ENCODE measurements around the gene RFNG.

Gene RFNG

DNA sequence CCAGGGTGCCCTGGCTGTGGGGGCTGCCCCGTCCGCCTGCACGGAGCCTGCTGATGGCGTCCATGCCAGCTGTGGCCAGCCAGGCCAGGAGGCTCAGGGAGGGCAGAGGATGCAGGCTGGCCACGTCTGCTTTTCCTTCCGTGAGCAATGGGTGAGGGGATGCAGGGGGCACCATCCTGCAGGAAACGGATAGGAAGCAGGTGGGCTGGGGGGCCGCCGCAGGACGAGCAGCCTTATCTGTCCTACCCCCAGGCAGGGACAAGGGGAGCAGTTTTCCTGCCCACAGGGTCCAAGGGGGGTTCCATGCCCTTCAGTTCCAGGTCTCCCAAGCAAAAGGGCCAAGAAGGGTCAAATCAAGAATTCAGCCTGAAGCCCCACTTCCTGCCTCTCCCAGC lies 7.2 kb upstream of the RFNG start:
- no peak overlapping the region for H3K4me2 ChIP-seq (ENCODE audit: low read length)
- H3K79me2 ChIP-seq (ENCODE audit: control insufficient read depth, insufficient read depth, low read length), result no peaks in the 10 kb centered on the region
- no peaks in the 10 kb centered on the region for H3K27me3 ChIP-seq (ENCODE audit: insufficient read depth, low read length, poor library complexity)
- no peak overlapping the region for H3K9ac ChIP-seq (ENCODE audit: low read length)
- no peak overlapping the region for H4K5ac ChIP-seq (ENCODE audit: low read length)
- no peak overlapping the region for H2BK120ac ChIP-seq (ENCODE audit: low read depth, low read length)
- no peak overlapping the region for H4K8ac ChIP-seq (ENCODE audit: low read depth, low read length)
- WGBS (ENCODE audit: extremely low coverage, insufficient coverage, low lambda C conversion rate), result no CpG with 5 or more reads among the region's 10 CpGs
- no peak overlapping the region for H2AK5ac ChIP-seq (ENCODE audit: low read length)
- no peak overlapping the region for H3K18ac ChIP-seq (ENCODE audit: low read length)
- H3K79me1 ChIP-seq (ENCODE audit: low read length), result no peaks in the 10 kb centered on the region
- no peak overlapping the region for H3K4ac ChIP-seq (ENCODE audit: low read depth, low read length)
- no peak overlapping the region for H2BK15ac ChIP-seq (replicated peaks; ENCODE audit: low read depth)
- H2BK5ac ChIP-seq (ENCODE audit: low read length), result no peak overlapping the region
- no peak overlapping the region for H3K27ac ChIP-seq (ENCODE audit: low read depth, low read length)
- H3K4me1 ChIP-seq (ENCODE audit: control insufficient read depth, low read depth, low read length), result no peaks in the 10 kb centered on the region
- no peak for DNase-seq
- H3K4me3 ChIP-seq (ENCODE audit: low read length), result no peak overlapping the region
- H3K23ac ChIP-seq (ENCODE audit: low read length), result no peak overlapping the region
- H3K36me3 ChIP-seq (ENCODE audit: control insufficient read depth, insufficient read depth, low read length), result peaks cover 9% of the 10 kb centered on the region
- H3K56ac ChIP-seq (ENCODE audit: low read length), result no peak overlapping the region

DNA sequence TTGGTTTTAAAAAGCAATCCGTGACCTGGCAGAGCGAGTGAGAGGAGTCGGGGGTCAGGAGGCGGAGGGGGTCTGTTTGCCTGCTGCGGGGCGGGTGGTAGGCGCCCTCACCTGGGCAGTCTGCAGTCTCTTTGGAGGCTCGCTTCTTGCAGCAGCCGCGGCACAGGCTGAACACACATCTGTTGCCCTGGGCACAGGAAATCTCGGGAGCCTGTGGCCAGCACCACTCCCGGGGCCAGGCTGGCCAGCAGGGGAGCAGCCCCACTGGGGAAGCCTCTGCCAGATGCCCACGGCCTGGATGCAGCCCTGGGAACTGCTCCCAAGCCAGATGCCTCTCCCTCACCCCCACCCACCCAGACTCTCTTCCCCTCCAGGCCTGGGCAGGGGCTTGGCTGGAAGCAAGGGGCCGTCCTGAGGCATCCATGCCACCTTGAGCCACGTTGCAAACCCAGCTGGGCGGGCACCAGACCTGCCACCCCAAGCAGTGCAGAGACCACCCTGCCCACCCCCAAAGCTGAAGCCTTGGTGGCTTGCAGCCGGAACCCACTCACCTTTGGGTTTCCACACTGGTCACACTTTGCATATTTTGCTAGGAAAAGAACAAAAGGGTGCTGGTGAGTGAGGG lies 6.7 kb upstream of the RFNG start:
- no peak overlapping the region for H2BK120ac ChIP-seq (ENCODE audit: low read depth, low read length)
- no peak overlapping the region for H3K56ac ChIP-seq (ENCODE audit: low read length)
- no peaks in the 10 kb centered on the region for H3K79me1 ChIP-seq (ENCODE audit: low read length)
- no peak overlapping the region for H4K5ac ChIP-seq (ENCODE audit: low read length)
- no peak overlapping the region for H3K27ac ChIP-seq (ENCODE audit: low read depth, low read length)
- H2AK5ac ChIP-seq (ENCODE audit: low read length), result no peak overlapping the region
- H2BK5ac ChIP-seq (ENCODE audit: low read length), result no peak overlapping the region
- no peak for DNase-seq
- H3K4me1 ChIP-seq (ENCODE audit: control insufficient read depth, low read depth, low read length), result no peaks in the 10 kb centered on the region
- no peak overlapping the region for H3K4me3 ChIP-seq (ENCODE audit: low read length)
- no CpG with 5 or more reads among the region's 17 CpGs for WGBS (ENCODE audit: extremely low coverage, insufficient coverage, low lambda C conversion rate)
- H3K18ac ChIP-seq (ENCODE audit: low read length), result no peak overlapping the region
- H3K4me2 ChIP-seq (ENCODE audit: low read length), result no peak overlapping the region
- H3K23ac ChIP-seq (ENCODE audit: low read length), result no peak overlapping the region
- H3K36me3 ChIP-seq (ENCODE audit: control insufficient read depth, insufficient read depth, low read length), result peaks cover 9% of the 10 kb centered on the region
- no peak overlapping the region for H2BK15ac ChIP-seq (replicated peaks; ENCODE audit: low read depth)
- H3K9ac ChIP-seq (ENCODE audit: low read length), result no peak overlapping the region
- no peaks in the 10 kb centered on the region for H3K27me3 ChIP-seq (ENCODE audit: insufficient read depth, low read length, poor library complexity)
- H3K4ac ChIP-seq (ENCODE audit: low read depth, low read length), result no peak overlapping the region
- no peak overlapping the region for H4K8ac ChIP-seq (ENCODE audit: low read depth, low read length)
- no peaks in the 10 kb centered on the region for H3K79me2 ChIP-seq (ENCODE audit: control insufficient read depth, insufficient read depth, low read length)

DNA sequence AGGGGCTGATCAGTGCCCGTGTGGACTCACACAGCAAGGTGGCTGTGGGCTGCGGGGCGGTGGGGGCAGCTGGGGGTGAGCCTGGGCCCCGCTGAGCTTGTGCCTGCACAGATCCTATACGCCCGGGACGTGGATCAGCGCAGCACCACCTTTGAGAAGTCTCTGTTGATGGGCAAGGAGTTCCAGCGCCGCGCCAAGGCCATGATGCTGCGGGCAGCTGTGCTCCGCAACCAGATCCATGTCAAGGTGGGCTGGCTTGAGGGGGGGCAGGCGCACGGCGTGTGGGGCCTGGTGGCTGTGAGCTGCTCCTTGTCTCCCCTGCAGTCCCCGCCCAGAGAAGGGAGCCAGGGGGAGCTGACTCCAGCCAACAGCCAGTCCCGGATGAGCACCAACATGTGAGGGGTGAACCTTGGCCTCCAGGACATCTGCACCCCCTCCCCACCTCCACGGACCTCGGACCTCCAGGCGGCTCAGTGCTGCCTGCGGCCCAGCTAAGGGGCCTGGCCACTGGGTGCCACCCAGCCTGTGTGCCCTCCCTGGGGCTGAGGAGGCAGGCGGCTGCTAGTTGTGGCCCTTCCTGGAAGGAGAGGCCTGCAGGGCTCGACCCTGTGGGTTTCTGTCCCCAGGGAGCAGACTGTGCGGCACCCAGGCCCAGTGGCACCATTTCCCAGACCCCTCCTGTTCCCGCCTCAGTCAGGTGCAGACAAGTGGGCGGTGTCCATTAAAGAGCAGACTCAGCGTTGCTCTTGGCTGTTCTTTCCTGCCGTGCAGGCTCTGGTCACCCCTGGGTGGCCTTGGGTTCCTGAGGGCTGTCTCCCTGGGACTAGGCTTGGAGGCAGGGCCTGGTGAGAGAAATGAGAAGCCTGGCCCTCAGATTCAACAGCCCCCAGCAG lies 5.4 kb upstream of the RFNG start:
- no peak overlapping the region for H4K5ac ChIP-seq (ENCODE audit: low read length)
- no peaks in the 10 kb centered on the region for H3K4me1 ChIP-seq (ENCODE audit: control insufficient read depth, low read depth, low read length)
- H4K8ac ChIP-seq (ENCODE audit: low read depth, low read length), result no peak overlapping the region
- H3K79me1 ChIP-seq (ENCODE audit: low read length), result peaks cover 3% of the 10 kb centered on the region
- H3K9ac ChIP-seq (ENCODE audit: low read length), result no peak overlapping the region
- H2BK120ac ChIP-seq (ENCODE audit: low read depth, low read length), result no peak overlapping the region
- H3K4ac ChIP-seq (ENCODE audit: low read depth, low read length), result no peak overlapping the region
- no CpG with 5 or more reads among the region's 29 CpGs for WGBS (ENCODE audit: extremely low coverage, insufficient coverage, low lambda C conversion rate)
- H3K56ac ChIP-seq (ENCODE audit: low read length), result no peak overlapping the region
- H3K4me3 ChIP-seq (ENCODE audit: low read length), result no peak overlapping the region
- no peak for DNase-seq
- no peak overlapping the region for H3K4me2 ChIP-seq (ENCODE audit: low read length)
- H3K27me3 ChIP-seq (ENCODE audit: insufficient read depth, low read length, poor library complexity), result no peaks in the 10 kb centered on the region
- peaks cover 8% of the 10 kb centered on the region for H3K36me3 ChIP-seq (ENCODE audit: control insufficient read depth, insufficient read depth, low read length)
- H2BK5ac ChIP-seq (ENCODE audit: low read length), result no peak overlapping the region
- no peak overlapping the region for H2BK15ac ChIP-seq (replicated peaks; ENCODE audit: low read depth)
- no peak overlapping the region for H3K18ac ChIP-seq (ENCODE audit: low read length)
- no peak overlapping the region for H2AK5ac ChIP-seq (ENCODE audit: low read length)
- H3K79me2 ChIP-seq (ENCODE audit: control insufficient read depth, insufficient read depth, low read length), result peaks cover 7% of the 10 kb centered on the region
- H3K27ac ChIP-seq (ENCODE audit: low read depth, low read length), result no peak overlapping the region
- H3K23ac ChIP-seq (ENCODE audit: low read length), result no peak overlapping the region

DNA sequence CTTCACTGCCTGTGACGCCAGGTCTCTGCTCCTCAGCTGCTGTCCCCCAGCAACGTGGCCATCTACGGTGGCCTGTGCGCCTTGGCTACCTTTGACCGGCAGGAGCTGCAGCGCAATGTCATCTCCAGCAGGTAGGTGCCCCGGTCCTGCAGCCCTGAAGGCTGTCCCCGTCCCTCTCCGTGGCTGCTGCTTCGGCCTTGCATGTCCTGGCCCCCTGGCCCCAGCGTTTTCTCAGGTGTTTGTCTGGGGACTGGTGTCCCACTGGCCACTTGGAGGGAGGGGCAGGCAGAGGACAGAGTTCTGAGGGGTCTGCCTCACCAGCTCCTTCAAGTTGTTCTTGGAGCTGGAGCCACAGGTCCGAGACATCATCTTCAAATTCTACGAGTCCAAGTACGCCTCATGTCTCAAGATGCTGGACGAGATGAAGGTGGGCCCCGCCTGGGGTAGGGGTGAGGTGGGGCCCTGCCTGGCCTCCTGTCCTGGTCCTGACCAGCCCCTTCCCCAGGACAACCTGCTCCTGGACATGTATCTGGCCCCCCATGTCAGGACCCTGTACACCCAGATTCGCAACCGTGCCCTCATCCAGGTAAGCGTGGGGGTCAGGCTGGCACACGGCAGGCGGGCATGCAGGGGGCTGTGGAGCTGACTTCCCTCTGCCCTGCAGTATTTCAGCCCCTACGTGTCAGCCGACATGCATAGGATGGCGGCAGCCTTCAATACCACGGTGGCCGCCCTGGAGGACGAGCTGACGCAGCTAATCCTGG lies 4.5 kb upstream of the RFNG start:
- no peak overlapping the region for H3K18ac ChIP-seq (ENCODE audit: low read length)
- H3K79me1 ChIP-seq (ENCODE audit: low read length), result peaks cover 3% of the 10 kb centered on the region
- no peak overlapping the region for H3K27ac ChIP-seq (ENCODE audit: low read depth, low read length)
- no peak for DNase-seq
- no peak overlapping the region for H4K8ac ChIP-seq (ENCODE audit: low read depth, low read length)
- no peak overlapping the region for H2AK5ac ChIP-seq (ENCODE audit: low read length)
- H3K4me1 ChIP-seq (ENCODE audit: control insufficient read depth, low read depth, low read length), result no peaks in the 10 kb centered on the region
- no peak overlapping the region for H2BK15ac ChIP-seq (replicated peaks; ENCODE audit: low read depth)
- no CpG with 5 or more reads among the region's 28 CpGs for WGBS (ENCODE audit: extremely low coverage, insufficient coverage, low lambda C conversion rate)
- no peak overlapping the region for H3K9ac ChIP-seq (ENCODE audit: low read length)
- no peak overlapping the region for H2BK5ac ChIP-seq (ENCODE audit: low read length)
- no peak overlapping the region for H3K56ac ChIP-seq (ENCODE audit: low read length)
- H3K23ac ChIP-seq (ENCODE audit: low read length), result no peak overlapping the region
- H3K4ac ChIP-seq (ENCODE audit: low read depth, low read length), result no peak overlapping the region
- H3K27me3 ChIP-seq (ENCODE audit: insufficient read depth, low read length, poor library complexity), result no peaks in the 10 kb centered on the region
- no peak overlapping the region for H4K5ac ChIP-seq (ENCODE audit: low read length)
- no peak overlapping the region for H2BK120ac ChIP-seq (ENCODE audit: low read depth, low read length)
- peaks cover 7% of the 10 kb centered on the region for H3K79me2 ChIP-seq (ENCODE audit: control insufficient read depth, insufficient read depth, low read length)
- H3K36me3 ChIP-seq (ENCODE audit: control insufficient read depth, insufficient read depth, low read length), result peaks cover 8% of the 10 kb centered on the region
- no peak overlapping the region for H3K4me2 ChIP-seq (ENCODE audit: low read length)
- H3K4me3 ChIP-seq (ENCODE audit: low read length), result no peak overlapping the region

DNA sequence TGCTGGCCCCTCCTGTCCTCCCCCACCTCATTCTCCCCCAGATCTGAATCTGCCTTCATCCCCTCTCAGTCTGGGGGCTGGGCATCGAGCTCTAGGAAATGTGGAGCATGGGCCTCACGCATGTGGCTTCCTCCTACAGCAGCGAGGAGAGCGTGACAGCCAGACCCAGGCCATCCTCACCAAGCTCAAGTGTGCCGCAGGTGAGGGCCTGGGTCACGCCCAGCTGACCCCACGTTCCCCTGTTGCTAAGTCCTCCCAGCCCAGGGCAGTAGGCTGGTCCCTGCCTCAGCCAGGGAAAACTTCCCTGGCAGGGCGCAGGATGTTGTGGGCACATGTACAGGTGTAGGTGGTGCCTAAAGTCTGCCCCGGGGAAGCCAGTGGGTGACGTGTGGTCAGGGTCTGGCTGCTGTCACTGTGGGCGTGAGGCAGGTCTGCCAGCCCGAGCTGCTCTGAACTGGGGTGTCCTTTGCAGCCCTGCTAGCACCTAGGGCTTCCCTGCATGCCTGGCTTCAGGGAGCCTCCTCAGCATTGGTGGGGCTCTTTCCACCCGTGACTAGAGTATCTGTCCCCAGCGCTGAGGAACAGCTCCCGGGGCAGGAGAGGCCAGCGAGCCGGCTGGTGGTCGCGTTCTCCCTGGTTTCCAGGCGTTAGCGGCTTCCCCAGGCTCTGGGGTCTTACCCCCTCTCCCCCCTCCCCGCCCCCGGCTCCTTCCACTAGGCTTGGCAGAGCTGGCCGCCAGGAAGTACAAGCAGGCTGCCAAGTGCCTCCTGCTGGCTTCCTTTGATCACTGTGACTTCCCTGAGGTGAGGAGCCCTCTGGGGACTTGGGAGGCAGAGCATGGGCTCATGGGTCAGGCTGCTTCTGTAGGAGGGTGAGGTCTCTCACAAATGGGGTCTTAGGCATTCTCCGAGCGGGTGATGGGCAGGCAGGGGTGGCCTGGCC lies 3.7 kb upstream of the RFNG start:
- H3K27ac ChIP-seq (ENCODE audit: low read depth, low read length), result no peak overlapping the region
- no peak overlapping the region for H4K5ac ChIP-seq (ENCODE audit: low read length)
- no peak overlapping the region for H3K9ac ChIP-seq (ENCODE audit: low read length)
- no CpG with 5 or more reads among the region's 26 CpGs for WGBS (ENCODE audit: extremely low coverage, insufficient coverage, low lambda C conversion rate)
- no peaks in the 10 kb centered on the region for H3K4me1 ChIP-seq (ENCODE audit: control insufficient read depth, low read depth, low read length)
- H3K56ac ChIP-seq (ENCODE audit: low read length), result no peak overlapping the region
- no peak overlapping the region for H2BK15ac ChIP-seq (replicated peaks; ENCODE audit: low read depth)
- no peaks in the 10 kb centered on the region for H3K27me3 ChIP-seq (ENCODE audit: insufficient read depth, low read length, poor library complexity)
- no peak overlapping the region for H3K4me2 ChIP-seq (ENCODE audit: low read length)
- H3K4ac ChIP-seq (ENCODE audit: low read depth, low read length), result no peak overlapping the region
- no peak overlapping the region for H3K4me3 ChIP-seq (ENCODE audit: low read length)
- H3K36me3 ChIP-seq (ENCODE audit: control insufficient read depth, insufficient read depth, low read length), result peaks cover 6% of the 10 kb centered on the region
- no peak overlapping the region for H3K18ac ChIP-seq (ENCODE audit: low read length)
- H3K23ac ChIP-seq (ENCODE audit: low read length), result no peak overlapping the region
- H2BK5ac ChIP-seq (ENCODE audit: low read length), result no peak overlapping the region
- DNase-seq, result no peak
- H3K79me1 ChIP-seq (ENCODE audit: low read length), result peaks cover 3% of the 10 kb centered on the region
- H4K8ac ChIP-seq (ENCODE audit: low read depth, low read length), result no peak overlapping the region
- H3K79me2 ChIP-seq (ENCODE audit: control insufficient read depth, insufficient read depth, low read length), result peaks cover 7% of the 10 kb centered on the region
- H2BK120ac ChIP-seq (ENCODE audit: low read depth, low read length), result no peak overlapping the region
- H2AK5ac ChIP-seq (ENCODE audit: low read length), result no peak overlapping the region

Measured in mesendoderm (in vitro differentiated cells).